Measurements from ENCODE around the gene TVP23A.
A peak's percentile ranks its signal among the peaks of the same experiment; 100 is the strongest.

TVP23A gene

DNA sequence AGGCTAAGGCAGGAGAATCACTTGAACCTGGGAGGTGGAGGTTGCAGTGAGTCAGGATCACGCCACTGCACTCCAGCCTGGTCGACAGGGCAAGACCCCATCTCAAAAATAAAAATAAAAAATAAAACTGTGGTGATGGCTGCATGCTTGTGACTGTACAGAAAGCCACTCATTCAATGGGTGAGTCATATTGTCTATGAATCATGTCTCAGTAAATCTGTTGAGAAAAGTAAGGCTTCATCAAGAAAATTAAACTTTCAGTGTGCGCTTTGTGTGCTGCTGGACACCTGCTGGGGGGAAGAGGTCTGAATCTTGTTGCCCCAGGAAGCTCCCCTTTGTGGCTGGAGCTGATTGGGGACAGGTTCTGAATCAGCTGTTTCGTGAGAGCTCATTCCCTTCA is 63.7 kb downstream of the TVP23A start:
- Histone ChIP-seq H3K4me1 (ENCODE audit: control insufficient read depth, insufficient read depth, low read length, poor library complexity, severe bottlenecking) (no peaks in the 10 kb centered on the region), H3K36me3 (ENCODE audit: control insufficient read depth, insufficient read depth, low read length) (peaks cover 68% of the 10 kb centered on the region), H3K27ac (ENCODE audit: insufficient read depth, low read length, poor library complexity, severe bottlenecking) (no peak overlapping the region), H3K9me3 (ENCODE audit: control insufficient read depth, low read length) (no peaks in the 10 kb centered on the region), H3K27me3 (replicated peaks; ENCODE audit: control insufficient read depth, insufficient read depth, low read length, poor library complexity, severe bottlenecking) (no peaks in the 10 kb centered on the region), H3K4me3 (ENCODE audit: insufficient read depth, low read depth, low read length, poor library complexity, severe bottlenecking) (no peak overlapping the region)
- DNase-seq, result no peak

DNA sequence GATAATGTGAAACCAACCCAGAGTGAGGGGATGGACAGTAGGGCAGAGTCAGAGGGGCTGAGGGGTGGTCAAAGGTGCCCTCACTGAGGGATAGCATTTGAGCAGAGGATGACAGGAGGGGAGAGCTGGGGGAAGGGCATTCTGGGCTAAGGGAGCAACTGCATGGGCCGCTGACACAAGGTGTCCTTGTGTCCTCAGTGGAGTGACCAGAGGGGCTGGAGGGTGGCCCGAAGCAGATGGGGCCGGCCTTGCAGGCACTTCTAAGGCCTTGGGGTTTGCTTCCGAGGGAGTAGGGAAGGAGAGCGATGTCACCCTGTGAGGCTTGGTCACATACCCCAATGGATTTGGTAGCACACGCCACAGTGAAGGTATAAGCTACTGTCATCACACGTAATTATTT is 64.9 kb downstream of the TVP23A start:
- Histone ChIP-seq H3K4me3 (ENCODE audit: insufficient read depth, low read depth, low read length, poor library complexity, severe bottlenecking) (no peak overlapping the region), H3K27me3 (replicated peaks; ENCODE audit: control insufficient read depth, insufficient read depth, low read length, poor library complexity, severe bottlenecking) (no peaks in the 10 kb centered on the region), H3K4me1 (ENCODE audit: control insufficient read depth, insufficient read depth, low read length, poor library complexity, severe bottlenecking) (no peaks in the 10 kb centered on the region), H3K36me3 (ENCODE audit: control insufficient read depth, insufficient read depth, low read length) (peaks cover 65% of the 10 kb centered on the region), H3K27ac (ENCODE audit: insufficient read depth, low read length, poor library complexity, severe bottlenecking) (no peak overlapping the region), H3K9me3 (ENCODE audit: control insufficient read depth, low read length) (no peaks in the 10 kb centered on the region)
- no peak for DNase-seq

DNA sequence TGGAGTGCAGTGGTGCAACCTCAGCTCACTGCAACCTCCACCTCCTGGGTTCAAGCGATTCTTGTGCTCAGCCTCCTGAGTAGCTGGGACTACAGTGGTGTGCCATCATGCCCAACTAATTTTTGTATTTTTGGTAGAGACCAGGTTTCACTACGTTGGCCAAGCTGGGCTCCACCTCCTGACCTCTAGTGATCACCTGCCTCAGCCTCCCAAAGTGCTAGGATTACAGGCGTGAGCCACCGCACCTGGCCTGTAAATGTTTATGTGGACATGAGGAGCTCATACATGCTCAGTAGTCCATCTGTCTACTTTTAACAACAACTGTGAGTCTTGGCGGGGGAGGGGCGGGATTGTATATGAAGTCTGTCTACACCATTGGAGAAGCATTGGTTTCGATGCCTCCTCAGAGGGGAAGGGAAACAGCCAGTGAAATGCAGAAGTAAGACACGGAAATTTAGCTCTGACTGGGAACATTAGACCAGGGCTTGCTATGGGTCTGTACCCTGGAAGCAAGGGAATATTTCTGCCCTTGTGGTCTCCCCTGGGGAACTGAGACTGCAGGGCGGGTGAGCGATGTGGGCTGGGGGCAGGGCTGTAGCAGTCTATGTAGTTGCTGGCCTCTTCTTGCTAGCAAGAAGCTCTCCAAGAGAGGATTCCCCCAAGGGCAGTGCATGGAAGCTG is 65.6 kb downstream of the TVP23A start:
- no peak for DNase-seq
- Histone ChIP-seq H3K27ac (ENCODE audit: insufficient read depth, low read length, poor library complexity, severe bottlenecking) (no peak overlapping the region), H3K27me3 (replicated peaks; ENCODE audit: control insufficient read depth, insufficient read depth, low read length, poor library complexity, severe bottlenecking) (no peaks in the 10 kb centered on the region), H3K9me3 (ENCODE audit: control insufficient read depth, low read length) (no peaks in the 10 kb centered on the region), H3K4me3 (ENCODE audit: insufficient read depth, low read depth, low read length, poor library complexity, severe bottlenecking) (no peak overlapping the region), H3K4me1 (ENCODE audit: control insufficient read depth, insufficient read depth, low read length, poor library complexity, severe bottlenecking) (no peaks in the 10 kb centered on the region), H3K36me3 (ENCODE audit: control insufficient read depth, insufficient read depth, low read length) (peaks cover 64% of the 10 kb centered on the region)

DNA sequence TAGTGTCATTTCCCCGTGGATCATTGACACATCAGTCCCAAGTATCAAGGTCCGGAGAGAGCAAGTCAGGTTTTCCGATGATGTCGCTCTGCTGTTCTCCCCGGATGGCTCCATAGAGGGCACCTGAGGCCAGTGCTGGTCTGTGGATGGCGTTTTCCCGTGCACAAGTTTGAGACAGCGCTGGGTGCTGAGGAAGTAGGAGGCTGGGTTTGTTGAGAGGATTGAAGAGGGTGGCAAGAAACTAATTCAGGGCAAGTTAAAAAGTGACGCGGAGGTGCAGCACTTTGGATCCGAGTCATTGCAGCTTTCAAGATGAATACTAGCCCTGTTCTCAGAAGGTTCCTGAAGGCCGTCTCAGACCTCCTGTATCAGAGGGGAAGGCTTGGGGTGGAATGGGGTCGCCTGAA is 67.3 kb downstream of the TVP23A start:
- H3K27me3 ChIP-seq (replicated peaks; ENCODE audit: control insufficient read depth, insufficient read depth, low read length, poor library complexity, severe bottlenecking), result no peaks in the 10 kb centered on the region
- H3K27ac ChIP-seq (ENCODE audit: insufficient read depth, low read length, poor library complexity, severe bottlenecking), result no peak overlapping the region
- H3K4me3 ChIP-seq (ENCODE audit: insufficient read depth, low read depth, low read length, poor library complexity, severe bottlenecking), result no peak overlapping the region
- no peaks in the 10 kb centered on the region for H3K4me1 ChIP-seq (ENCODE audit: control insufficient read depth, insufficient read depth, low read length, poor library complexity, severe bottlenecking)
- DNase-seq, result no peak
- no peaks in the 10 kb centered on the region for H3K9me3 ChIP-seq (ENCODE audit: control insufficient read depth, low read length)
- H3K36me3 ChIP-seq (ENCODE audit: control insufficient read depth, insufficient read depth, low read length), result peaks cover 55% of the 10 kb centered on the region

DNA sequence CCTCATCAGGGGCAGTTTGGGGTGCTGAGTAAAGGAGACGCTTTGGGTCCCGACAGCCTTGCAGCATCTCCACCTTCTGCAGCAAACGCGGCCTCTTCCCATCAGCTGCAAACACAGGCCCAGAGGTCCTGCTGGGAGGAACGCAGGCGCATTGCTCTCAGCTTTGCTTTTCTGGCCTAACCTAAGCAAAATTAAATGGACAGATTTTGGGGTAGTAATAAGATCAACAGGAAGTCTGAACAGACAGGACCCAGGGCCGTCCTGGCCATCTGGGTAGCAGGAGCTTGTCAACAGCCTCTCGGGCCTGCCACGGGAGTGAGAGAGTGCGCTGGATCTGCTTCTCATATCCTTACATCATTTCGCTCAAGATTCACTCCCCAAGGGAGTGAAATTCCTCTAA is 67.8 kb downstream of the TVP23A start:
- H3K27ac ChIP-seq (ENCODE audit: insufficient read depth, low read length, poor library complexity, severe bottlenecking), result no peak overlapping the region

DNA sequence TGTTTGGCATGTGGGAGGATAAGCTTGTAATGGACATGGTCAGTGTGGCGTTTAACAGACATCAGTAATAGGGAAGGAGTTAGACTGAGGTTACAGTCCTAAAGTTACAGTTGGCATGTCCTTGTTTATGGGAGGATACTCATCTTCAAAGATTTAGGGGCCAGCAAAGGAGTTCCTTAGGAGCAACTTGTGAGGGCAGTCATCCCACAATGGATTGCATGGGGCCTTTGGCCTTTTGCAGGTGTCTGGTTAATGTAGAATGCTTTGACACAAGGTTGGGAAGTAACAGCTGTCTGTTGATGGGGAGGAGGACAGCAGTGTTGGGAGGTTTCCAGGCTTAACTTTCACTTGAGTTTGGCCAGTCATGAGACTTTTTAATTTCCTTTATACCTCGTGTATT is 72.8 kb downstream of the TVP23A start:
- no peaks in the 10 kb centered on the region for H3K27me3 ChIP-seq (replicated peaks; ENCODE audit: control insufficient read depth, insufficient read depth, low read length, poor library complexity, severe bottlenecking)
- H3K27ac ChIP-seq (ENCODE audit: insufficient read depth, low read length, poor library complexity, severe bottlenecking), result no peak overlapping the region
- no peak for DNase-seq
- H3K4me1 ChIP-seq (ENCODE audit: control insufficient read depth, insufficient read depth, low read length, poor library complexity, severe bottlenecking), result peaks cover 12% of the 10 kb centered on the region
- no peaks in the 10 kb centered on the region for H3K9me3 ChIP-seq (ENCODE audit: control insufficient read depth, low read length)
- H3K36me3 ChIP-seq (ENCODE audit: control insufficient read depth, insufficient read depth, low read length), result peaks cover 22% of the 10 kb centered on the region
- H3K4me3 ChIP-seq (ENCODE audit: insufficient read depth, low read depth, low read length, poor library complexity, severe bottlenecking), result no peak overlapping the region

More for the DNA sequence above, 67.8 kb downstream of the TVP23A start:
- Histone ChIP-seq H3K9me3 (ENCODE audit: control insufficient read depth, low read length) (no peaks in the 10 kb centered on the region), H3K36me3 (ENCODE audit: control insufficient read depth, insufficient read depth, low read length) (peaks cover 52% of the 10 kb centered on the region), H3K4me3 (ENCODE audit: insufficient read depth, low read depth, low read length, poor library complexity, severe bottlenecking) (no peak overlapping the region), H3K4me1 (ENCODE audit: control insufficient read depth, insufficient read depth, low read length, poor library complexity, severe bottlenecking) (no peaks in the 10 kb centered on the region), H3K27me3 (replicated peaks; ENCODE audit: control insufficient read depth, insufficient read depth, low read length, poor library complexity, severe bottlenecking) (no peaks in the 10 kb centered on the region)
- no peak for DNase-seq

DNA sequence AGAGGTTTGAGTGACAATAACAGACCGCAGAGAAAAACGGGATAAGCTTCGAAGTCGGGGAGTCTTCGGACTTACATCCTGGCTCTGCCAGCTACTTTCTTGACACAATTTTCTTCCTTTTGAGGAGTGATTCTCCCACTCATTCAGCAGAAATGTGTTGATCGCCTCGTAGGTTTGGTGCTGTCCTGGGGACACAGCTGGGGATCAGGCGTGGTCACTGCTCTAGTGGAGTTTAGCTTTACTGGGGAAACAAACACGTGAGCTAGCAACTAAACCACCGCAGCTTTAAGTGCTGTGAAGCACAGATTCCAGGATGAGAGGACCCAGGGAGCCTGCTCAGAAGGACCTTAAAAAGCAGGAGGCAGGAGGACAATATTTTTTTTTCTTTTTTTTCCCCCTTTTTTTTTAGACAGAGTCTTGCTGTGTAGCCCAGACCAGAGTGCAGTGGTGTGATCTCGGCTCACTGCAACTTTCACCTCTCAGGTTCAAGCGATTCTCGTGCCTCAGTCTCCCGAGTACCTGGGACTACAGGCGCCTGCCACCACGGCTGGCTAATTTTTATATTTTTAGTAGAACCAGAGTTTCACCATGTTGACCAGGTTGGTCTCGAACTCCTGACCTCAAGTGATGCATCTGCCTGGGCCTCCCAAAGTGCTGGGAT is 74.1 kb downstream of the TVP23A start:
- DNase-seq, result no peak
- H3K27me3 ChIP-seq (replicated peaks; ENCODE audit: control insufficient read depth, insufficient read depth, low read length, poor library complexity, severe bottlenecking), result no peaks in the 10 kb centered on the region
- H3K4me3 ChIP-seq (ENCODE audit: insufficient read depth, low read depth, low read length, poor library complexity, severe bottlenecking), result peak overlapping the region; percentile 81
- H3K27ac ChIP-seq (ENCODE audit: insufficient read depth, low read length, poor library complexity, severe bottlenecking), result peak overlapping the region; percentile 97
- H3K9me3 ChIP-seq (ENCODE audit: control insufficient read depth, low read length), result no peaks in the 10 kb centered on the region
- peaks cover 12% of the 10 kb centered on the region for H3K4me1 ChIP-seq (ENCODE audit: control insufficient read depth, insufficient read depth, low read length, poor library complexity, severe bottlenecking)
- peaks cover 14% of the 10 kb centered on the region for H3K36me3 ChIP-seq (ENCODE audit: control insufficient read depth, insufficient read depth, low read length)

DNA sequence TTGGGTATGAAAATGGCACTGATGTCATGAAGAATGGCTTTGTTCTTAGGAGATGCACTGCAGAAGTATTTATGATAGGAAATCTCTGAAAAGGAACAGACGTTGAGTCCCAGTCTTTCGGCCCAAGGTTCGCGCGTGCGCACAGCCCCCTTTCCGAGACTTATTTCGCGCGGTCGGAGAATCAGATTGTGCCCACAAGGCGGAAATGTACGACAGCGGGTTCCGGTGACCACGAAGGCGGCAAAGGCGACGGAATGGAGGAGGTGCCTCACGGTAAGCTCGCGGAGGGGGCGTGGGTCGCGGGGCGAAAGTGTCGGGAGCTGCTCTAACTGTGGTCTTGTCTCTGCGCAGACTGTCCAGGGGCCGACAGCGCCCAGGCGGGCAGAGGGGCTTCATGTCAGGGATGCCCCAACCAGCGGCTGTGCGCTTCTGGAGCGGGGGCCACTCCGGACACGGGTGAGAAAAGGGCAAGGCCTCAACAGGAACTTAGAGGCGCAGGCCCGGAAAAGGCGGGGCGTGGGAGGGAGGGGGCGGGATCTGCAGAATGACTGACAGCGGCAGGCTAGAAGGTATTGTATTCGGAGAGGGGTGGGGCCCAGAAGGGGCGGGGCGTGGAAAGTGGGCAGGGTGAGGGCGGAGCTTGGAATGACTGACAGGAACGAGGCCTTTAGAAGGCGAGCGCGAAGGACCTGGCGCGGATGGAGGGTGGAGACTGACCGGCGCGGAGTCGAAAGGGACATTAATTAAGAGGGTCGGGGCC is 74.8 kb downstream of the TVP23A start, which contains the start of gene NUBP1:
Gene NUBP1, plus strand, starts transcription at position 233 of the 760 bp plus-strand sequence. Its CDS starts 22 bp downstream, at position 255.
- H3K27me3 ChIP-seq (replicated peaks; ENCODE audit: control insufficient read depth, insufficient read depth, low read length, poor library complexity, severe bottlenecking), result no peaks in the 10 kb centered on the region
- H3K4me3 ChIP-seq (ENCODE audit: insufficient read depth, low read depth, low read length, poor library complexity, severe bottlenecking), result peak within 1 kb of the TSS; percentile 81
- peaks cover 10% of the 10 kb centered on the region for H3K36me3 ChIP-seq (ENCODE audit: control insufficient read depth, insufficient read depth, low read length)
- peaks cover 12% of the 10 kb centered on the region for H3K4me1 ChIP-seq (ENCODE audit: control insufficient read depth, insufficient read depth, low read length, poor library complexity, severe bottlenecking)
- peak; percentile 98 to 99 (median 99) for DNase-seq
- H3K9me3 ChIP-seq (ENCODE audit: control insufficient read depth, low read length), result no peaks in the 10 kb centered on the region
- peak within 1 kb of the TSS; percentile 97 for H3K27ac ChIP-seq (ENCODE audit: insufficient read depth, low read length, poor library complexity, severe bottlenecking)

DNA sequence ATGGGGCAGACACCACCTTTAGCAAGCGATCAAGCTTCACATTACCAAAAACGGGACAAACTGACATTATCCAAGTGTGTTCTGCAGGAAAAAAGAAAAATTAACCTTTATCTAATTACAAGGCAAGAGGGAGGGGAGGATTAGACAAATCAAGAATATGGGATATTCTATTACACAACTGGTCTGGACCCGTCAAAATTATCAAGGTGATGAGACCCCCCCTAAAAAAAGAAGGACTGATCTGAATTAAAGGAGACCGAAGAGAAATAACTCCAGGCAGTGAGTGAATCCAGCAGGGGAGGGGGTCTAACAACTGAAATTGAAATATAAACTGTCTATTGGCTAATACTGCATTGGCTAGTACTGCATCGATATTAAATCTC is 75.4 kb downstream of the TVP23A start:
- Histone ChIP-seq H3K4me1 (ENCODE audit: control insufficient read depth, insufficient read depth, low read length, poor library complexity, severe bottlenecking) (peaks cover 12% of the 10 kb centered on the region), H3K27me3 (replicated peaks; ENCODE audit: control insufficient read depth, insufficient read depth, low read length, poor library complexity, severe bottlenecking) (no peaks in the 10 kb centered on the region), H3K9me3 (ENCODE audit: control insufficient read depth, low read length) (no peaks in the 10 kb centered on the region), H3K27ac (ENCODE audit: insufficient read depth, low read length, poor library complexity, severe bottlenecking) (peak overlapping the region; percentile 97), H3K4me3 (ENCODE audit: insufficient read depth, low read depth, low read length, poor library complexity, severe bottlenecking) (peak overlapping the region; percentile 81), H3K36me3 (ENCODE audit: control insufficient read depth, insufficient read depth, low read length) (peaks cover 6% of the 10 kb centered on the region)
- DNase-seq, result no peak

DNA sequence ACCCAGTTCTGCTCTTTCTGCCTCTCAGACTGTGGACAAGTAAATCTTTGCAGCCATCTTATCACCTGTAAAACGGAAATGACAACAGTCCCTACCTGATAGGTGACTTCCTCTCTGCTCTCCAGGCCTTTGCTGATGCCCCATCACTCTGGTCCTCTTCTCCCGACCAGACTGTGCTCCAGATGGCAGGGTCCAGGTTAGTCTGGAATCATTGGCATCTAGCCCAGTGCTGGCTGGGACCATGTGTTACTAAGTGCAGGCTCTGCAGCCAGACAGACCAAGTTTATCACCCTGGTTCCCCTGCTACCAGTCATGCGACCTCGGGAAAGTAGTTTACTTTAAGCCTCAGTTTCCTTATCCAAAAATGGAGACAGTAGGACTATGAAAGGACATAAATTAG is 76.8 kb downstream of the TVP23A start:
- Histone ChIP-seq H3K36me3 (ENCODE audit: control insufficient read depth, insufficient read depth, low read length) (no peaks in the 10 kb centered on the region), H3K27me3 (replicated peaks; ENCODE audit: control insufficient read depth, insufficient read depth, low read length, poor library complexity, severe bottlenecking) (no peaks in the 10 kb centered on the region), H3K4me3 (ENCODE audit: insufficient read depth, low read depth, low read length, poor library complexity, severe bottlenecking) (no peak overlapping the region), H3K27ac (ENCODE audit: insufficient read depth, low read length, poor library complexity, severe bottlenecking) (no peak overlapping the region), H3K4me1 (ENCODE audit: control insufficient read depth, insufficient read depth, low read length, poor library complexity, severe bottlenecking) (peaks cover 12% of the 10 kb centered on the region), H3K9me3 (ENCODE audit: control insufficient read depth, low read length) (no peaks in the 10 kb centered on the region)
- no peak for DNase-seq
